Uterus (tissue), 4 donors: ENCODE measurements around the gene CYBC1. TPM values are rescaled to one million over a fixed set of nuclear protein-coding genes. Genes with fewer than 3 reads are reported as not detected.
A peak's percentile ranks its signal among the peaks of the same experiment; 100 is the strongest.
"Not testable (repeated sequence)": the region's sequence is repeated elsewhere in the genome, so short reads cannot be mapped to it uniquely, and the experiment has no call there.

Experiments used
- DNase-seq, 2 donors: peaks; one replicate each; pipeline ENCODE4 v3.0.0-alpha.2; 2019 to 2020
- H3K27ac ChIP-seq, 2 donors: fragments of 200-600 bp; sonication (generic); 1 replicate in 1 of 2; 2 replicates in 1 of 2; pipeline ENCODE4 v1.5.1; 2016 to 2018
- H3K27me3 ChIP-seq, 2 donors: fragments of 200-600 bp; sonication (generic); one replicate each; pipeline ENCODE4 v1.5.1; 2018 to 2019; ENCODE audit warnings: control low read depth in 1 of 2
- H3K36me3 ChIP-seq, 2 donors: fragments of 200-600 bp; sonication (generic); one replicate each; pipeline ENCODE4 v1.5.1; 2019; ENCODE audit warnings: control low read depth in 1 of 2
- H3K4me1 ChIP-seq, 2 donors: fragments of 200-600 bp; sonication (generic); one replicate each; pipeline ENCODE4 v1.5.1; 2018 to 2019; ENCODE audit warnings: control low read depth in 1 of 2
- H3K4me3 ChIP-seq, 2 donors: fragments of 200-600 bp; sonication (generic); 1 replicate in 1 of 2; 2 replicates in 1 of 2; pipeline ENCODE4 v1.5.1; 2018 to 2019; ENCODE audit warnings: mild to moderate bottlenecking in 1 of 2
- H3K9me3 ChIP-seq, 2 donors: fragments of 200-600 bp; sonication (generic); one replicate each; pipeline ENCODE4 v1.5.1; 2019; ENCODE audit warnings: control low read depth in 1 of 2
- CTCF ChIP-seq, 4 experiments: fragments of 200-600 bp in 2 of 4; fragments of 450-650 bp in 2 of 4; sonication (generic) in 2 of 4; IDR thresholded peaks; one replicate each; pipeline ENCODE4 v1.5.1; 2016 to 2019; ENCODE audit warnings: antibody characterized with exemption in 4 of 4, mild to moderate bottlenecking in 2 of 4, moderate library complexity in 1 of 4
- POLR2A ChIP-seq, 2 donors: fragments of 450-650 bp; IDR thresholded peaks; one replicate each; pipeline ENCODE4 v1.6.1; 2016; ENCODE audit warnings: antibody characterized with exemption in 2 of 2, mild to moderate bottlenecking in 1 of 2, moderate library complexity in 1 of 2
- intact Hi-C: fragments of 100-400 bp; cut with DNase I; formaldehyde crosslinking; loops from one replicate; pipeline ENCODE4 v1.15.1; 2023; ENCODE audit warnings: low total_unique reads
- total RNA-seq, 4 donors: library from RNA; depleted of rRNA in 3 of 4; stranded (reverse); fragments of >200 nt in 3 of 4; gene quantifications; one replicate each; pipeline versions ENCODE4 v1.1.0 to v1.2.4, GENCODE V29; 2014 to 2023
- donor health status: DM: yes; HTN: yes; CAD: no.

The CYBC1 gene
- total RNA-seq, 4 donors from 2014 or later, result 12.0 to 93.7 (median 32.5) TPM

GRCh38 chr17:82414548-82415281 is 35.8 kb downstream of the CYBC1 start:
- intact Hi-C loops, result no loop called here
- Histone ChIP-seq H3K9me3 (no peaks in the 10 kb centered on the region), H3K27me3 (no peaks in the 10 kb centered on the region), H3K27ac (no peak overlapping the region), H3K4me3 (no peak overlapping the region), H3K36me3 (no peaks in the 10 kb centered on the region), H3K4me1 (peaks cover 0 to 3% of the 10 kb centered on the region in 2 donors)
- no peak for TF ChIP-seq POLR2A (IDR thresholded peaks at IDR 0.05)
- TF ChIP-seq CTCF (IDR thresholded peaks at IDR 0.05), result peak; percentile 54 to 64 (median 57)
- DNase-seq, result peak; percentile 48 to 64

- no peak overlapping the region for H3K27ac ChIP-seq
- no peaks in the 10 kb centered on the region for H3K36me3 ChIP-seq
- H3K4me1 ChIP-seq, result no peaks in the 10 kb centered on the region
- H3K27me3 ChIP-seq, result no peaks in the 10 kb centered on the region
- no peak for DNase-seq
- no peak overlapping the region for H3K4me3 ChIP-seq
- H3K9me3 ChIP-seq, result no peaks in the 10 kb centered on the region
- TF ChIP-seq POLR2A (IDR thresholded peaks at IDR 0.05), result no peak
- TF ChIP-seq CTCF (IDR thresholded peaks at IDR 0.05), result no peak
- intact Hi-C loops, result no loop called here
These were observed 37.7 kb downstream of the CYBC1 start for GRCh38 chr17:82412535-82413520.

- DNase-seq, H3K4me3 ChIP-seq, intact Hi-C loops, H3K4me1 ChIP-seq, H3K9me3 ChIP-seq, H3K27ac ChIP-seq, H3K36me3 ChIP-seq, H3K27me3 ChIP-seq: not testable (repeated sequence)
These were observed 38.5 kb downstream of the CYBC1 start for GRCh38 chr17:82412081-82412480.

GRCh38 chr17:82411396-82412053 is 39.0 kb downstream of the CYBC1 start:
- intact Hi-C loops, result no loop called here
- Histone ChIP-seq H3K4me3 (no peak overlapping the region), H3K4me1 (no peaks in the 10 kb centered on the region), H3K36me3 (no peaks in the 10 kb centered on the region), H3K27me3 (no peaks in the 10 kb centered on the region), H3K27ac (no peak overlapping the region), H3K9me3 (no peaks in the 10 kb centered on the region)
- TF ChIP-seq CTCF (IDR thresholded peaks at IDR 0.05) (no peak), POLR2A (IDR thresholded peaks at IDR 0.05) (no peak)
- no peak for DNase-seq

- Histone ChIP-seq H3K27ac (no peak overlapping the region), H3K36me3 (no peaks in the 10 kb centered on the region), H3K27me3 (no peaks in the 10 kb centered on the region), H3K4me3 (no peak overlapping the region), H3K4me1 (no peaks in the 10 kb centered on the region), H3K9me3 (no peaks in the 10 kb centered on the region)
- intact Hi-C loops, result no loop called here
- TF ChIP-seq CTCF (IDR thresholded peaks at IDR 0.05) (no peak), POLR2A (IDR thresholded peaks at IDR 0.05) (no peak)
- no peak for DNase-seq
These were observed 40.4 kb downstream of the CYBC1 start for GRCh38 chr17:82410014-82410716.
